Upper lobe of right lung (tissue), 1 donor: Measurements from ENCODE around the gene DAB1. TPM values are rescaled to one million over a fixed set of nuclear protein-coding genes. Genes with fewer than 3 reads are reported as not detected.

Experiments
- ATAC-seq: fragments of 200-7000 bp; cut with Tn5 transposase; one replicate; pipeline ENCODE4 v1.9.1; 2020; ENCODE audit warnings: mild to moderate bottlenecking, moderate library complexity
- DNase-seq: peaks from one replicate; pipeline ENCODE4 v3.0.0-alpha.2; 2020
- H3K27ac ChIP-seq: fragments of 200-600 bp; one replicate; pipeline ENCODE4 v1.8.0; 2022
- H3K27me3 ChIP-seq: fragments of 200-600 bp; one replicate; pipeline ENCODE4 v1.8.0; 2022; ENCODE audit warnings: mild to moderate bottlenecking
- H3K36me3 ChIP-seq: fragments of 200-600 bp; one replicate; pipeline ENCODE4 v1.8.0; 2022
- H3K4me1 ChIP-seq: fragments of 200-600 bp; one replicate; pipeline ENCODE4 v1.8.0; 2022
- H3K4me3 ChIP-seq: fragments of 200-600 bp; one replicate; pipeline ENCODE4 v1.8.0; 2022; ENCODE audit warnings: mild to moderate bottlenecking
- H3K9me3 ChIP-seq: fragments of 200-600 bp; one replicate; pipeline ENCODE4 v1.8.0; 2022
- intact Hi-C: fragments of 100-400 bp; cut with DNase I; formaldehyde crosslinking; loops from one replicate; pipeline ENCODE4 v1.11.0; 2022
- total RNA-seq: library from RNA; stranded (reverse); fragmentation: NEBNext Ultra II Directional; extraction: Animal tissue kit (Norgen Biotek cat#: 25700); gene quantifications from one replicate; pipeline ENCODE4 v1.2.1, GENCODE V29; 2021
- TF ChIP-seq, protein P1 (sequence below): fragments of 200-600 bp; IDR thresholded peaks from one replicate; pipeline ENCODE4 v1.8.0; 2022; ENCODE audit warnings: antibody characterized with exemption
- donor health status: DM: no; HTN: yes; CAD: no; lungs with severe emphysema.

DAB1 gene
- total RNA-seq, 1 donor from 2014 or later: 0.29 TPM

DNA sequence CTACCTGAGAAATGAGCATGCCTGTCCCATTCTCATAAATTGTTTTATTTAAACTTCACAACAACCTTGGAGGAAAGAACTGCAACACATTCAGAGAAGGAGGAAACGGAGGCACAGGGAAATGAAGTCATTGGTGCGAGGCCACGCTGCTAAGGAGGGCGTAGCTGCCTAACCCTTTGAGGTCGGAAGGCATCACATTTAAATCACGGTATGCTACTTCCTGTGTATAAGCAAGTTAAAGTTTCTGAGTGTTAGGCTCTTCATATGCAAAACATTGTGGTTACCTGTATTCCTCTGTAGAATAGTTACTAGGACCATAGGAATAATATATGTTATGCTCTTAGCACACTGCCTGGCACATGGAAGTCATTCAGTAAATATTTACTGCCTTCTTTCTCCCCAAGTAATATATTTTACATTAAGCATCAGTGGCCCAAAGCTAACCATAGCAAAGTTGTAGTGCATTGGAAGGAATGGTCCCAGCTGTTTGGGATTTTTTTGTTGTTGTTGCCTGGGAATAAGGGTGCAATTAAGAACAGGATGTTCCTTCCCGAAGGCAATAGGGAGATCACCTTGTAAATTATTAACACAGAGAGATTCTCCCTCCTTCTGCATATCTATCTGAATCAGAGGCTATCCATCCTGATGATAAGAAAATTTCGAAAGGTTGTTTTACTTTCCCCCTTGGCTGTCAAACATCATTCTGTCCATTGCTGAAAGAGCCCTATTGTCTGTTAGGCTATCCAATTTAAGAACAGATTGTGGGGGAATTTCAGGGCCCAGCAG is 265.8 kb downstream of the DAB1 start:
- TF ChIP-seq, protein P1, sequence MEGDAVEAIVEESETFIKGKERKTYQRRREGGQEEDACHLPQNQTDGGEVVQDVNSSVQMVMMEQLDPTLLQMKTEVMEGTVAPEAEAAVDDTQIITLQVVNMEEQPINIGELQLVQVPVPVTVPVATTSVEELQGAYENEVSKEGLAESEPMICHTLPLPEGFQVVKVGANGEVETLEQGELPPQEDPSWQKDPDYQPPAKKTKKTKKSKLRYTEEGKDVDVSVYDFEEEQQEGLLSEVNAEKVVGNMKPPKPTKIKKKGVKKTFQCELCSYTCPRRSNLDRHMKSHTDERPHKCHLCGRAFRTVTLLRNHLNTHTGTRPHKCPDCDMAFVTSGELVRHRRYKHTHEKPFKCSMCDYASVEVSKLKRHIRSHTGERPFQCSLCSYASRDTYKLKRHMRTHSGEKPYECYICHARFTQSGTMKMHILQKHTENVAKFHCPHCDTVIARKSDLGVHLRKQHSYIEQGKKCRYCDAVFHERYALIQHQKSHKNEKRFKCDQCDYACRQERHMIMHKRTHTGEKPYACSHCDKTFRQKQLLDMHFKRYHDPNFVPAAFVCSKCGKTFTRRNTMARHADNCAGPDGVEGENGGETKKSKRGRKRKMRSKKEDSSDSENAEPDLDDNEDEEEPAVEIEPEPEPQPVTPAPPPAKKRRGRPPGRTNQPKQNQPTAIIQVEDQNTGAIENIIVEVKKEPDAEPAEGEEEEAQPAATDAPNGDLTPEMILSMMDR: no peak
- DNase-seq (no peak), ATAC-seq (no peak)
- no peaks in the 10 kb centered on the region for H3K9me3 ChIP-seq
- intact Hi-C loops: no loop called here
- H3K4me3 ChIP-seq: no peak overlapping the region
- no peak overlapping the region for H3K27ac ChIP-seq
- H3K4me1 ChIP-seq: no peaks in the 10 kb centered on the region
- H3K27me3 ChIP-seq: no peaks in the 10 kb centered on the region
- H3K36me3 ChIP-seq: no peaks in the 10 kb centered on the region

DNA sequence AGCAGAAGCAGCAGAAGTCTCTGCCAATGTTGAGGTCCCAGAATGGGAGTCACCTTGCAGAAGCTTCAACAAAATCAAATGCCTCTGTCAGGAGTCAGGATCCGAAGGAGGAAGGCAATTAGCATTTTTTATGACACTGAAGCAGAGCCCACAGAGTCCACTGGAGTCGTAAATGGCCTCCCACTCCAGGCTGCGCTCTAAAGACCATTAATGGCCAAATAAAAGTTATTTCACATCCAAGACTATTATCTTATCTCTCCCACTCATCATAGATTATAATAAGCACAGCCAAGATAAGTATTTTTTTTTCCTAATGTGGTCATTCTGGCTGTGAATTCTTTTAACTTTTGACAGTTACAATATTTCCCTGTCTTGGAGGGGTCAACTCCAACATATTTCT is 267.0 kb downstream of the DAB1 start:
- no peak overlapping the region for H3K27ac ChIP-seq
- DNase-seq: no peak
- intact Hi-C loops: no loop called here
- no peaks in the 10 kb centered on the region for H3K36me3 ChIP-seq
- H3K4me1 ChIP-seq: no peaks in the 10 kb centered on the region
- ATAC-seq: no peak
- no peak overlapping the region for H3K4me3 ChIP-seq
- TF ChIP-seq, protein P1: no peak
- no peaks in the 10 kb centered on the region for H3K9me3 ChIP-seq
- H3K27me3 ChIP-seq: no peaks in the 10 kb centered on the region

DNA sequence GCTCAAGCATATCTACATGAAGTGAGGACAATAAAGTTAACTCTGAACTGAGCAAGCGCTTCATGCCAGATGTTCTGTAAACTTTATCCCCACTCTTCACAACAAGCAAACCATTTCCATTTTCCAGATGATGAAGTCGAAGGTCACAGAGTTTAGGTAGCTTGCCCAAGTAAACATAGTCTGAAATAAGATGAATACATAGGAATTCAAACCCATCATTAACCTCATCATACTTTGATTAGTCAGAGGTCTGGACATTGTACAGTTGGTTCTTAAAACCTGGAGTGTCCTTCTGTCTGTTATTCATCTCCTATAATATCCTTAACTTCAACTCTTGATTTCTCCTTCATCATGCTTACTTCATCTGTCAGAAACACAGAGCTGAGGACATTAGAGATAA is 277.8 kb downstream of the DAB1 start:
- ATAC-seq (no peak), DNase-seq (no peak)

DNA sequence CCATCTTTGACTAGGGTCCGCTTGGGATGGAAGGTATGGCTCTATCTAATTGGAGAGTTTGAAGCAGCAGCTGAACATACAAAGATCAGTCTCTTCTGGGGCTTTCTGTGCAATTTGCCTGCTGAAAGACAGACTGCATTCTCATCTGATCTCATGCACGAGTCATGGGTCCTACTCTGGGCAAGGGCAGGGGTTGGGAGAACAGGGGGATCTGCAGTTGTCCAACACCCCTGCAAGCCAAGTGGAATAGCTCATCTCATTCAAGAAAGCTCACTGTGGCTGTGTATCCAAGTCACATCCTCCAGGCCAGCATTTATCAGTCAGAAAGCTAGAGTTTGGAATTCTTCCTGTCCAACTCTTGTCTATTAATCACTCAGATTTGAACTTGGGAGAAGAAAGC is 280.9 kb downstream of the DAB1 start:
- TF ChIP-seq, protein P1: no peak
- Histone ChIP-seq H3K9me3 (no peaks in the 10 kb centered on the region), H3K27me3 (no peaks in the 10 kb centered on the region), H3K4me1 (no peaks in the 10 kb centered on the region), H3K36me3 (no peaks in the 10 kb centered on the region), H3K4me3 (no peak overlapping the region), H3K27ac (no peak overlapping the region)
- DNase-seq: no peak
- intact Hi-C loops: no loop called here
- ATAC-seq: no peak

More for the DNA sequence above, 277.8 kb downstream of the DAB1 start:
- no peaks in the 10 kb centered on the region for H3K9me3 ChIP-seq
- intact Hi-C loops: no loop called here
- H3K36me3 ChIP-seq: no peaks in the 10 kb centered on the region
- TF ChIP-seq, protein P1: no peak
- H3K4me3 ChIP-seq: no peak overlapping the region
- no peak overlapping the region for H3K27ac ChIP-seq
- H3K4me1 ChIP-seq: no peaks in the 10 kb centered on the region
- no peaks in the 10 kb centered on the region for H3K27me3 ChIP-seq

DNA sequence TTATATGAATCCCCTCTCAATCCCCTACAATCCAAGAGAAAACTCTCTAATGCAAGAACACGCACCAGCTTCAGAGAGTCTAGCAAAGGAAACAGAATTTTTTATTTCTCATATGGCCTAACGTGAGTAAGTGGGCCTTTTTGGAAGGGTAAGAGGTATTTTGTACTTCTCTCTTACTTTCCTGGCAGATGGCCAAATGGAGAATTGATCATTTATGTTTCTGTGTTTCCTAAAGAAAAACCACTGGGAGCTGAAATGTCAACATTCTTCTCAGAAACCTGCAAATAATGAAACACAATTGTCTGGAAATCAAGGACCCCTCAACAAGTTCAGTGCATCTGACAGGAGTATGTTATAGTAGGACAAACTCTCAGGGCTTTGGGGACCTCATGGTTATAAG is 281.7 kb downstream of the DAB1 start:
- H3K36me3 ChIP-seq: no peaks in the 10 kb centered on the region
- no peaks in the 10 kb centered on the region for H3K4me1 ChIP-seq
- TF ChIP-seq, protein P1: no peak
- H3K4me3 ChIP-seq: no peak overlapping the region
- no peaks in the 10 kb centered on the region for H3K9me3 ChIP-seq
- H3K27me3 ChIP-seq: no peaks in the 10 kb centered on the region
- intact Hi-C loops: no loop called here
- no peak for DNase-seq
- no peak for ATAC-seq
- no peak overlapping the region for H3K27ac ChIP-seq
